MM.1S (cell line): Measurements from ENCODE around the gene PROX2.

Experiments
- EZH2 ChIP-seq: fragments of 300-600 bp; sonication (generic); optimal IDR thresholded peaks from 2 replicates; pipeline ENCODE3; 2017; ENCODE audit warnings: low read depth, mild to moderate bottlenecking, antibody characterized with exemption, low read length, mixed read lengths
- TF ChIP-seq, protein P1 (sequence below): fragments of 300-600 bp; sonication (generic); IDR thresholded peaks from 2 replicates; pipeline ENCODE4 v1.5.1; 2016; ENCODE audit warnings: antibody characterized with exemption, low read length, mixed read lengths

DNA sequence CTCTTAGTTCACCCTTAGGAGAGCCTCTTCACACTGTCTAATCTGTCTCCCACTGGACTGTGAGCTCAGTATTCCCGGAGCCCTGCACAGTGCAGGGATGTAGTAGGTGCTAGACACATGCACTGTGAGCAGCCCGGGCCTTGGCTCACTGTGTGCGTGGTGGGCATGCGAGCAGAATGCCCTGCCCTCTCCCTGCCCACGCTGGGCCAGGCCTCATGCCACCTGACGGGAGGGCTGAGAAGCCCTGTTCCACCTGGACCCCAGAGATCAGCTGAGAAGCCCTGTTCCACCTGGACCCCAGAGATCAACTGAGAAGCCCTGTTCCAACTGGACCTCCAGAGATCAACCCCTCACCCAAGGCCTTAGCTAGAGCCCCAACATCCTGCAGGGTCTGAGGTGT, 36.2 kb upstream of the PROX2 start:
- TF ChIP-seq, protein P1, sequence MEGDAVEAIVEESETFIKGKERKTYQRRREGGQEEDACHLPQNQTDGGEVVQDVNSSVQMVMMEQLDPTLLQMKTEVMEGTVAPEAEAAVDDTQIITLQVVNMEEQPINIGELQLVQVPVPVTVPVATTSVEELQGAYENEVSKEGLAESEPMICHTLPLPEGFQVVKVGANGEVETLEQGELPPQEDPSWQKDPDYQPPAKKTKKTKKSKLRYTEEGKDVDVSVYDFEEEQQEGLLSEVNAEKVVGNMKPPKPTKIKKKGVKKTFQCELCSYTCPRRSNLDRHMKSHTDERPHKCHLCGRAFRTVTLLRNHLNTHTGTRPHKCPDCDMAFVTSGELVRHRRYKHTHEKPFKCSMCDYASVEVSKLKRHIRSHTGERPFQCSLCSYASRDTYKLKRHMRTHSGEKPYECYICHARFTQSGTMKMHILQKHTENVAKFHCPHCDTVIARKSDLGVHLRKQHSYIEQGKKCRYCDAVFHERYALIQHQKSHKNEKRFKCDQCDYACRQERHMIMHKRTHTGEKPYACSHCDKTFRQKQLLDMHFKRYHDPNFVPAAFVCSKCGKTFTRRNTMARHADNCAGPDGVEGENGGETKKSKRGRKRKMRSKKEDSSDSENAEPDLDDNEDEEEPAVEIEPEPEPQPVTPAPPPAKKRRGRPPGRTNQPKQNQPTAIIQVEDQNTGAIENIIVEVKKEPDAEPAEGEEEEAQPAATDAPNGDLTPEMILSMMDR: no peak
- no peak for TF ChIP-seq EZH2
